SW 1271 (cell line): Measurements from ENCODE around the gene CNP.

ENCODE experiments used
- DNase-seq, 2 experiments: peaks; one replicate each; lab custom pipeline; 2025; lab: John Stamatoyannopoulos, UW

The CNP gene

GRCh38 chr17:41972571-41973407, 6.2 kb downstream of the CNP start:
- no peak for DNase-seq

- DNase-seq: no peak
Measured at GRCh38 chr17:41973408-41973811, 6.8 kb downstream of the CNP start.

- no peak for DNase-seq
Measured at GRCh38 chr17:41974031-41974430, 7.4 kb downstream of the CNP start.

- no peak for DNase-seq
Measured at GRCh38 chr17:41974658-41975057, 8.1 kb downstream of the CNP start.

- no peak for DNase-seq
Measured at GRCh38 chr17:41975099-41976083, 8.8 kb downstream of the CNP start.

- DNase-seq: no peak
Measured at GRCh38 chr17:41976142-41976768, 9.7 kb downstream of the CNP start.

GRCh38 chr17:41977991-41978390, 11.4 kb downstream of the CNP start:
- no peak for DNase-seq

GRCh38 chr17:41982026-41982760, 15.6 kb downstream of the CNP start:
- DNase-seq: no peak

- no peak for DNase-seq
Measured at GRCh38 chr17:41984454-41984853, 17.9 kb downstream of the CNP start.

GRCh38 chr17:41985919-41986318, 19.3 kb downstream of the CNP start:
- DNase-seq: no peak

GRCh38 chr17:41986634-41987033, 20.0 kb downstream of the CNP start:
- DNase-seq: no peak

GRCh38 chr17:41987642-41988041, 21.0 kb downstream of the CNP start:
- no peak for DNase-seq

- DNase-seq: no peak
Measured at GRCh38 chr17:41988418-41988817, 21.8 kb downstream of the CNP start.

- no peak for DNase-seq
Measured at GRCh38 chr17:41989702-41990419, 23.3 kb downstream of the CNP start.

- DNase-seq: no peak
Measured at GRCh38 chr17:41992576-41992975, 26.0 kb downstream of the CNP start.

- no peak for DNase-seq
Measured at GRCh38 chr17:41996855-41997164, 30.2 kb downstream of the CNP start.

- no peak for DNase-seq
Measured at GRCh38 chr17:41998497-41998896, 31.9 kb downstream of the CNP start.

GRCh38 chr17:42000413-42001133, 34.0 kb downstream of the CNP start:
- no peak for DNase-seq

- no peak for DNase-seq
Measured at GRCh38 chr17:42001729-42002128, 35.1 kb downstream of the CNP start.

GRCh38 chr17:42002175-42002791, 35.7 kb downstream of the CNP start:
- DNase-seq: no peak
